Mammary epithelial cell (primary cell): Measurements from ENCODE around the gene SARNP.

Source experiments
- EZH2 ChIP-seq: IDR thresholded peaks from 2 replicates; pipeline ENCODE4 v1.6.1; 2012; ENCODE audit warnings: low read length, inconsistent platforms, borderline replicate concordance
- TF ChIP-seq, protein P1 (sequence below), 2 donors: IDR thresholded peaks in 1 of 2; conservative IDR thresholded peaks in 1 of 2; 2 replicates each; pipeline ENCODE4 v1.5.1; 2011 to 2012; ENCODE audit warnings: inconsistent platforms in 2 of 2, low read length in 2 of 2, mild to moderate bottlenecking in 2 of 2, control low read depth in 1 of 2, low read depth in 1 of 2; ENCODE audit not compliant: insufficient read depth in 1 of 2; ENCODE audit errors: extremely low read depth in 1 of 2

DNA sequence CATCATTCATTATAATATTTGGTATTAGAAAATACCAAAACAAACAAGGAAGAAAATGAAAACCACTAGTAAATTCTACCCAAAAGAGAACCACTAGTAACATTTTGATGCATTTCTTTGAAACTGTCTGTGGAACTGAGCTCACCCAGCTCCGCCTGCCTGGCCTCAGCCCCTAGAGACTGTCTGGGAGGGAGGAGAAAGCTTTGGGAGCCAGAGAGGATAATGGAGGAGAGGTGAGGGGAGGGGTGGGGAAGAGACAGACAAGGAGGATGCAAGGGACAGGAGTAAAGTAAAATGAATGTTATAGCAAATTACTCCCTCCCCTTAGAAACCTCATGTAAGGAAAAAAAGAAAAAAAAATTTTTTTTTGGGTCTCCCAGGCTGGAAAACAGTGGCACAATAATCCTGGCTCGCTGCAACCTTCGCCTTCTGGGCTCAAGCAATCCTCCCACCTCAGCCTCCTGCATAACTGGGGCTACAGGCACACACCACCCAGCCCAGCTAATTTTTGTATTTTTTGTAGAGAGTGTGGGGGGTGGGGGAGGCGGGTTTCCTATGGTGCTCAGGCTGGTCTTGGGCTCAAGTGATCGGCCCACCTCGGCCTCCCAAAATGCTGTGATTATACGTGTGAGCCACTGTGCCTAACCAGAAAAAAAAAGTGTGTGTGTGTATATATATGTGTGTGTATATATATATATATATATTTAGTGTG lies 28.4 kb upstream of the SARNP start:
- TF ChIP-seq, protein P1, sequence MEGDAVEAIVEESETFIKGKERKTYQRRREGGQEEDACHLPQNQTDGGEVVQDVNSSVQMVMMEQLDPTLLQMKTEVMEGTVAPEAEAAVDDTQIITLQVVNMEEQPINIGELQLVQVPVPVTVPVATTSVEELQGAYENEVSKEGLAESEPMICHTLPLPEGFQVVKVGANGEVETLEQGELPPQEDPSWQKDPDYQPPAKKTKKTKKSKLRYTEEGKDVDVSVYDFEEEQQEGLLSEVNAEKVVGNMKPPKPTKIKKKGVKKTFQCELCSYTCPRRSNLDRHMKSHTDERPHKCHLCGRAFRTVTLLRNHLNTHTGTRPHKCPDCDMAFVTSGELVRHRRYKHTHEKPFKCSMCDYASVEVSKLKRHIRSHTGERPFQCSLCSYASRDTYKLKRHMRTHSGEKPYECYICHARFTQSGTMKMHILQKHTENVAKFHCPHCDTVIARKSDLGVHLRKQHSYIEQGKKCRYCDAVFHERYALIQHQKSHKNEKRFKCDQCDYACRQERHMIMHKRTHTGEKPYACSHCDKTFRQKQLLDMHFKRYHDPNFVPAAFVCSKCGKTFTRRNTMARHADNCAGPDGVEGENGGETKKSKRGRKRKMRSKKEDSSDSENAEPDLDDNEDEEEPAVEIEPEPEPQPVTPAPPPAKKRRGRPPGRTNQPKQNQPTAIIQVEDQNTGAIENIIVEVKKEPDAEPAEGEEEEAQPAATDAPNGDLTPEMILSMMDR (conservative IDR thresholded peaks at IDR 0.05 in 1 of 2, IDR thresholded peaks at IDR 0.05 in 1 of 2; ENCODE audit: extremely low read depth in 1 of 2, insufficient read depth in 1 of 2, low read depth in 1 of 2, low read length in 2 of 2), result no peak
- no peak for TF ChIP-seq EZH2
